HG03520 (cell line): Measurements from ENCODE around the gene UBR1.
"Not testable (repeated sequence)": the region's sequence is repeated elsewhere in the genome, so short reads cannot be mapped to it uniquely, and the experiment has no call there.

Experiments used
- ATAC-seq: cut with Tn5 transposase; IDR thresholded peaks from one replicate; pipeline ENCODE4 v1.9.1; 2021; ENCODE audit warnings: mild to moderate bottlenecking, moderate library complexity; ENCODE audit not compliant: unreplicated experiment

Gene UBR1

GRCh38 chr15:43105778-43106485 lies at the start of gene UBR1:
UBR1 (minus strand) TSS chr15:43106038; CDS start chr15:43106022, 16 bp downstream.
- peak; percentile 85 for ATAC-seq

GRCh38 chr15:43153269-43153668 lies 47.4 kb upstream of the UBR1 start:
- ATAC-seq: no peak

- no peak for ATAC-seq
Measured at GRCh38 chr15:43151688-43152087, 45.9 kb upstream of the UBR1 start.

GRCh38 chr15:43150191-43150929 lies 44.5 kb upstream of the UBR1 start:
- ATAC-seq: no peak

- no peak for ATAC-seq
Measured at GRCh38 chr15:43146184-43146583, 40.3 kb upstream of the UBR1 start.

- ATAC-seq: no peak
Measured at GRCh38 chr15:43144512-43144911, 38.7 kb upstream of the UBR1 start.

- no peak for ATAC-seq
Measured at GRCh38 chr15:43143203-43143941, 37.5 kb upstream of the UBR1 start.

- ATAC-seq: no peak
Measured at GRCh38 chr15:43135351-43135750, 29.5 kb upstream of the UBR1 start.

- no peak for ATAC-seq
Measured at GRCh38 chr15:43134157-43134635, 28.4 kb upstream of the UBR1 start.

GRCh38 chr15:43133430-43134156 lies 27.8 kb upstream of the UBR1 start, which contains the start of gene TMEM62:
TMEM62 (plus strand) TSS chr15:43133586; CDS start chr15:43133803, 217 bp downstream.
- ATAC-seq: peak; percentile 88

GRCh38 chr15:43132830-43133429 lies 27.1 kb upstream of the UBR1 start:
- no peak for ATAC-seq

GRCh38 chr15:43128980-43129335 lies 23.1 kb upstream of the UBR1 start:
- ATAC-seq: no peak

GRCh38 chr15:43128174-43128979 lies 22.5 kb upstream of the UBR1 start:
- not testable (repeated sequence) for ATAC-seq

GRCh38 chr15:43127752-43128151 lies 21.9 kb upstream of the UBR1 start:
- no peak for ATAC-seq

GRCh38 chr15:43126356-43126755 lies 20.5 kb upstream of the UBR1 start:
- no peak for ATAC-seq

- ATAC-seq: no peak
Measured at GRCh38 chr15:43125100-43125661, 19.3 kb upstream of the UBR1 start.

- no peak for ATAC-seq
Measured at GRCh38 chr15:43121863-43122262, 16.0 kb upstream of the UBR1 start.

- ATAC-seq: peak; percentile 44
Measured at GRCh38 chr15:43118829-43119228, 13.0 kb upstream of the UBR1 start.

- ATAC-seq: no peak
Measured at GRCh38 chr15:43118286-43118685, 12.4 kb upstream of the UBR1 start.
